IPS-18a (cell line): ENCODE measurements around the gene UPP1.

ENCODE experiments used
- H3K27ac ChIP-seq: one replicate; pipeline ENCODE4 v1.5.1; 2013; ENCODE audit warnings: low read length
- H3K27me3 ChIP-seq: one replicate; pipeline ENCODE4 v1.6.1; 2013; ENCODE audit warnings: mild to moderate bottlenecking, low read length; ENCODE audit not compliant: control insufficient read depth, insufficient read depth
- H3K36me3 ChIP-seq: one replicate; pipeline ENCODE4 v1.6.1; 2013; ENCODE audit warnings: low read depth, low read length; ENCODE audit not compliant: control insufficient read depth
- H3K4me1 ChIP-seq: one replicate; pipeline ENCODE4 v1.6.1; 2013; ENCODE audit warnings: low read depth, low read length; ENCODE audit not compliant: control insufficient read depth
- H3K4me3 ChIP-seq: one replicate; pipeline ENCODE4 v1.5.1; 2013; ENCODE audit warnings: low read length
- H3K9ac ChIP-seq: one replicate; pipeline ENCODE4 v1.6.1; 2013; ENCODE audit warnings: mild to moderate bottlenecking, low read length, moderate library complexity
- H3K9me3 ChIP-seq: one replicate; pipeline ENCODE4 v1.6.1; 2013; ENCODE audit warnings: low read depth, low read length; ENCODE audit not compliant: control insufficient read depth

The UPP1 gene

GRCh38 chr7:48087349-48087748, 1.7 kb upstream of the UPP1 start:
- Histone ChIP-seq H3K27ac (no peak overlapping the region), H3K4me1 (peaks cover 26% of the 10 kb centered on the region), H3K36me3 (peaks cover 12% of the 10 kb centered on the region), H3K27me3 (no peaks in the 10 kb centered on the region), H3K9ac (no peak overlapping the region), H3K4me3 (no peak overlapping the region), H3K9me3 (no peaks in the 10 kb centered on the region)

GRCh38 chr7:48088559-48089045, 463 bp upstream of the UPP1 start:
- Histone ChIP-seq H3K36me3 (peaks cover 21% of the 10 kb centered on the region), H3K9me3 (no peaks in the 10 kb centered on the region), H3K4me3 (peak overlapping the region; percentile 79), H3K27me3 (no peaks in the 10 kb centered on the region), H3K9ac (peak overlapping the region; percentile 78), H3K27ac (peak overlapping the region; percentile 83), H3K4me1 (peaks cover 26% of the 10 kb centered on the region)

GRCh38 chr7:48090095-48090805, 1.2 kb downstream of the UPP1 start:
- peak overlapping the region; percentile 79 for H3K4me3 ChIP-seq
- H3K36me3 ChIP-seq: peaks cover 35% of the 10 kb centered on the region
- H3K9me3 ChIP-seq: no peaks in the 10 kb centered on the region
- peak overlapping the region; percentile 78 for H3K9ac ChIP-seq
- no peaks in the 10 kb centered on the region for H3K27me3 ChIP-seq
- peaks cover 26% of the 10 kb centered on the region for H3K4me1 ChIP-seq
- no peak overlapping the region for H3K27ac ChIP-seq

GRCh38 chr7:48091506-48092433, 2.7 kb downstream of the UPP1 start:
- H3K27ac ChIP-seq: no peak overlapping the region
- peaks cover 17% of the 10 kb centered on the region for H3K4me1 ChIP-seq
- no peaks in the 10 kb centered on the region for H3K9me3 ChIP-seq
- no peak overlapping the region for H3K9ac ChIP-seq
- H3K36me3 ChIP-seq: peaks cover 45% of the 10 kb centered on the region
- peak overlapping the region; percentile 11 for H3K4me3 ChIP-seq
- H3K27me3 ChIP-seq: no peaks in the 10 kb centered on the region

GRCh38 chr7:48094861-48095293, 5.8 kb downstream of the UPP1 start:
- H3K9ac ChIP-seq: no peak overlapping the region
- peaks cover 72% of the 10 kb centered on the region for H3K36me3 ChIP-seq
- no peak overlapping the region for H3K27ac ChIP-seq
- H3K4me3 ChIP-seq: no peak overlapping the region
- H3K9me3 ChIP-seq: no peaks in the 10 kb centered on the region
- H3K27me3 ChIP-seq: no peaks in the 10 kb centered on the region
- peaks cover 10% of the 10 kb centered on the region for H3K4me1 ChIP-seq

GRCh38 chr7:48096273-48096672, 7.2 kb downstream of the UPP1 start:
- Histone ChIP-seq H3K4me3 (no peak overlapping the region), H3K9me3 (no peaks in the 10 kb centered on the region), H3K27ac (no peak overlapping the region), H3K9ac (no peak overlapping the region), H3K4me1 (peaks cover 5% of the 10 kb centered on the region), H3K27me3 (no peaks in the 10 kb centered on the region), H3K36me3 (peaks cover 78% of the 10 kb centered on the region)

GRCh38 chr7:48097521-48098231, 8.6 kb downstream of the UPP1 start:
- Histone ChIP-seq H3K4me3 (no peak overlapping the region), H3K27ac (no peak overlapping the region), H3K36me3 (peaks cover 77% of the 10 kb centered on the region), H3K9ac (no peak overlapping the region), H3K9me3 (no peaks in the 10 kb centered on the region), H3K27me3 (no peaks in the 10 kb centered on the region), H3K4me1 (no peaks in the 10 kb centered on the region)

DNA sequence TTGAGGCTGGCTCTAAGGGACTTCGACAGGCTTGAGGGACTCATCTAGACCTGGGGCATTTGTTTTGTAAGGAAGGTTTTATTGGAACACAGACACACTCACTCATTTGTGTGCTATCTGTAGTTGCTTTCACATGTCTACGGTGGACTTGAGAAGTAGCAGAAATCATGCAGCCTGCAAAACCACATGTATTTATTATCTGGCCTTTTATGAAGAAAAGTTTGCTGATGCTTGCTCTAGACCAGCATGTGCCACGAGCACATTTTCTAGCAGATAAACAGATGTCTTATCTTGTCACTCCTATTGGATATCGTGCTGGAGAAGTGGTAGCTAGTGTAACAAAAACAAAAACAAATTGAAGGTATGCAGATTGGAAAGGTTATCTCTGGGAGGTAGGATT, 9.8 kb downstream of the UPP1 start:
- H3K36me3 ChIP-seq: peaks cover 78% of the 10 kb centered on the region
- no peak overlapping the region for H3K9ac ChIP-seq
- H3K27me3 ChIP-seq: no peaks in the 10 kb centered on the region
- no peak overlapping the region for H3K27ac ChIP-seq
- no peak overlapping the region for H3K4me3 ChIP-seq
- H3K4me1 ChIP-seq: no peaks in the 10 kb centered on the region
- H3K9me3 ChIP-seq: no peaks in the 10 kb centered on the region

DNA sequence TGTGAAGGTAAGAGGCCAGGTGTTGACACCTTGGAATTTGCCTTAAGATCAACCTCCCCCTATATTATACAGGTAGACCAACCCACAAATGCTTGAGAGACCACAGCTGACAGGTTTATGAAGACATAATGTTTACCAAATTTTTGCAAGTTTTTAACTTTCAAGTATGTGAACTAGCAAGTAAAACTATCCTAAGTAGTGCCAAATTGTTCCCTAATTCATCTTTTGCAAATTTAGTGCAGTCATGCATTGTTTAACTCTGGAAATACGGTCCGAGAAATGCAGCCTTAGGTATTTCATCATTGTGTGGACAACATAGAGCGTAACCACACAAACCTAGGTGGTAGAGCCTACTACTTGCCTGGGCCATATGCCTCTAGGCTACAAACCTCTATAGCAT, 10.7 kb downstream of the UPP1 start:
- Histone ChIP-seq H3K4me3 (no peak overlapping the region), H3K9ac (no peak overlapping the region), H3K27me3 (no peaks in the 10 kb centered on the region), H3K36me3 (peaks cover 80% of the 10 kb centered on the region), H3K4me1 (no peaks in the 10 kb centered on the region), H3K9me3 (no peaks in the 10 kb centered on the region), H3K27ac (no peak overlapping the region)

GRCh38 chr7:48101352-48101751, 12.3 kb downstream of the UPP1 start:
- no peaks in the 10 kb centered on the region for H3K27me3 ChIP-seq
- H3K27ac ChIP-seq: no peak overlapping the region
- no peaks in the 10 kb centered on the region for H3K9me3 ChIP-seq
- H3K4me1 ChIP-seq: no peaks in the 10 kb centered on the region
- H3K36me3 ChIP-seq: peaks cover 82% of the 10 kb centered on the region
- no peak overlapping the region for H3K4me3 ChIP-seq
- H3K9ac ChIP-seq: no peak overlapping the region

DNA sequence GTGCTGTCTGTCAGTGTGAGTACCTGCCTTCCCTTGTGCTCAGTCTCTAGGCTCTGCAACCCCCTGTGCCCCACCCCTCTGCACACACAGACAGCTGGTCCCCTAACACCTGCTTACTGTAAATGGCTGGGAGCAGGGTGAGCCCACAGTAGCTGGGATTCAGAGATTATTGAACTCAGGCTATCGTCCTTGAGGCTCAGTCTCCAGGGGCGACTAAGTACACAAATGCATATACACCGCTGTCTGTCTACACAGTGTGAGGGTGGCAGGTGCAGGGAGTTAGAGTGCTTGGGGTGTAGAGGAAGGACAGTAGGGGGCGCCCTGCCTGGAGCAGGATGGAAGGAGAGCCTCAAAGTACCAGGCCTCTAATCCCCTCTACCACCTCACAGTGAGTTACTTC, 12.9 kb downstream of the UPP1 start:
- Histone ChIP-seq H3K36me3 (peaks cover 79% of the 10 kb centered on the region), H3K4me1 (no peaks in the 10 kb centered on the region)

More for the DNA sequence above, 12.9 kb downstream of the UPP1 start:
- Histone ChIP-seq H3K4me3 (no peak overlapping the region), H3K27ac (no peak overlapping the region), H3K27me3 (no peaks in the 10 kb centered on the region), H3K9me3 (no peaks in the 10 kb centered on the region), H3K9ac (no peak overlapping the region)
